Measurements from ENCODE around the gene DHRS9. TPM values are rescaled to one million over a fixed set of nuclear protein-coding genes. Genes with fewer than 3 reads are reported as not detected.

DHRS9 gene
- total RNA-seq, 1 experiment from 2014 or later, result 0.21 TPM

DNA sequence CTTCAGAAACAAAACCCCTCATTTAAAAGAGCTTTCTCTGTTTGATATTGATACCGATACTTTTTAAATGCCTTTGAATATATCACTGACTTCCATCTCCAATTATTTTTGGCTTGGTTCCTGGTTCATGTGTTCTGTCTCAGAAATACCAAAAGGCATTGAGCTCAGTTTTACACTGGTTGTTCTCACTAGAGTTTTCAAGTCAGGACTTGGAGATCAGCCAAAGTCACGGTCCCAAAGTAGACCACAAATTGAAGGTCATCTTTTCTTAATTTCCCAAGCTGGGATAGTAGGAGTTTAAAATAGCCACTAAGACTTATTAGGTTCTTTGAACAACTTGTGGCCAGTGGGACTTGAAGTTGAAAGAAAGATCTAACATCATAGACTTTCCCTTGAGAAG, 24.2 kb downstream of the DHRS9 start:
- no peak for DNase-seq (ENCODE audit: low read depth)

DNA sequence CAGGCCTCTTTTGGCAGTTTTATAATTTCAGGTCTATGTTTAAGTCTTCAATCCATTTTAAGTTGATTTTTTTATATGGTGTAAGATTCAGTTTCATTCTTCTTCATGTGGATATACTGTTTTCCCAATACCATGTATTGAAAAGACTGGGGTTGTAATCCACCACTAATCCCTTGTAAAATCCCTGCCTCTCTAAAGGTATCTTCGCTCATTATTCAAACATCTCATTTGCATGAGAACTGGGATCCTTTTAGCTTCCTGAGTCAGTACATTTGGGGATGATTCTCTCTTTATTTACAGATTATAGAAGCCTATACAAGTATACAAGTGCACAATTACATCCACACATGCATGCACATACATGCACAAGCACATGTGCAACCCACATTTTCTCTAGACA, 25.3 kb downstream of the DHRS9 start:
- DNase-seq (ENCODE audit: low read depth), result no peak

DNA sequence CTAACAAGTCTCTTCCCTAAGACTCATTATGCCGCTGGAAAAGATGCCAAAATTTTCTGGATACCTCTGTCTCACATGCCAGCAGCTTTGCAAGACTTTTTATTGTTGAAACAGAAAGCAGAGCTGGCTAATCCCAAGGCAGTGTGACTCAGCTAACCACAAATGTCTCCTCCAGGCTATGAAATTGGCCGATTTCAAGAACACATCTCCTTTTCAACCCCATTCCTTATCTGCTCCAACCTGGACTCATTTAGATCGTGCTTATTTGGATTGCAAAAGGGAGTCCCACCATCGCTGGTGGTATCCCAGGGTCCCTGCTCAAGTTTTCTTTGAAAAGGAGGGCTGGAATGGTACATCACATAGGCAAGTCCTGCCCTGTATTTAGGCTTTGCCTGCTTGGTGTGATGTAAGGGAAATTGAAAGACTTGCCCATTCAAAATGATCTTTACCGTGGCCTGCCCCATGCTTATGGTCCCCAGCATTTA, 26.3 kb downstream of the DHRS9 start:
- DNase-seq (ENCODE audit: low read depth), result peak; percentile 94

DNA sequence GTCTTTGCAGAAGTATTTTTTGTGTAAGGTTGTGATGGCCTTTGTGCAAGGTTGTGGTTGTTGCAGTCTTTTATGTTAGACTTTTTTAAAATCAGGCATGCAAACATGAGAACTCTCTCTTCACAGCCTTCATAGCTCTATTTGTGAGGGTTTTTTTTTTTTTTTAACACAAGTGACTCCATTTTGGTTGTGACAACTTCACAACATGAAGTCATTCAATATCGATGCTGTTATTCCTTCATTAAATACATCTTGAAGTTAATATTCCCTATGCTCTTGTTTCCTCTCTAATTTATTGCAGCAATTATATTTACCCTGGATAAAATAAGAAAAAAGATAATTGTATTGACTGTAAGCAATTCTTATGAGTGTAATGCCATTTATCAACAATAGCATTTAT, 35.5 kb downstream of the DHRS9 start:
- DNase-seq (ENCODE audit: low read depth), result no peak

DNA sequence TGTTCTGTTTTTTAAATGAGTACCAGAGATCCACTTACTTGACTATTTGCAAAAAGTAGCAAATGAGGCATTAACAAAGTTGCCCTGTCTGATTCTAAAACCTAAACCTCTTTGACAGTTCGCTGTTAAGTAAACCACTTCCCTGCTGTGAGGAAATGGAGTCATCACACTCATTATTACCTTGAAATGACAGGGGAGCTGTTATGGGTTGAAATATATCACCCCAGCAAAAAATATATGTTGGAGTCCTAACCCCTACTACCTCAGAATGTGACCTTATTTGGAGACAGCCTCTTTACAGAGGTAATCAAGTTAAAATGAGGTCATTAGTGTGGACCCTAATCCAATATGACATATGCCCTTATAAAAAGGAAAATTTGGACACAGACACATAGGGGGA, 36.1 kb downstream of the DHRS9 start:
- no peak for DNase-seq (ENCODE audit: low read depth)

DNA sequence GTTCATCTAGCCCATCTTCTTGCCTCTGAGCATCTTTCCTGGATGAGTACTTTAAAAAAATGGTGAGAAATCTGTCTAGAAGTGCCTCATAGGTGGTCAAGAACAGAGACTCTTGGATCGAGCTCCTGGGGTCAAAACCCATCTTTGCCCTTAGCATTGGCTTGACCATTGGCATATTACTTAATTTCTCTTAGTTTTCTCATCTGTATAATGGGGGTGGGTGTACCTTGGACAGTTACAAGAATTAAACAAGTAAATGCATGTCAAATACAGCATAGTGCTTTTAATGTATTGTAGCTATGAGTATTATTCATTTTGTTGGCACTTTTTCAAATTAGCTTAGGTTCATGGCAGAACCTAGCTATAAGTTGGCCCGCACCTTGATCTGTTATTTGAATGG, 36.8 kb downstream of the DHRS9 start:
- no peak for DNase-seq (ENCODE audit: low read depth)

DNA sequence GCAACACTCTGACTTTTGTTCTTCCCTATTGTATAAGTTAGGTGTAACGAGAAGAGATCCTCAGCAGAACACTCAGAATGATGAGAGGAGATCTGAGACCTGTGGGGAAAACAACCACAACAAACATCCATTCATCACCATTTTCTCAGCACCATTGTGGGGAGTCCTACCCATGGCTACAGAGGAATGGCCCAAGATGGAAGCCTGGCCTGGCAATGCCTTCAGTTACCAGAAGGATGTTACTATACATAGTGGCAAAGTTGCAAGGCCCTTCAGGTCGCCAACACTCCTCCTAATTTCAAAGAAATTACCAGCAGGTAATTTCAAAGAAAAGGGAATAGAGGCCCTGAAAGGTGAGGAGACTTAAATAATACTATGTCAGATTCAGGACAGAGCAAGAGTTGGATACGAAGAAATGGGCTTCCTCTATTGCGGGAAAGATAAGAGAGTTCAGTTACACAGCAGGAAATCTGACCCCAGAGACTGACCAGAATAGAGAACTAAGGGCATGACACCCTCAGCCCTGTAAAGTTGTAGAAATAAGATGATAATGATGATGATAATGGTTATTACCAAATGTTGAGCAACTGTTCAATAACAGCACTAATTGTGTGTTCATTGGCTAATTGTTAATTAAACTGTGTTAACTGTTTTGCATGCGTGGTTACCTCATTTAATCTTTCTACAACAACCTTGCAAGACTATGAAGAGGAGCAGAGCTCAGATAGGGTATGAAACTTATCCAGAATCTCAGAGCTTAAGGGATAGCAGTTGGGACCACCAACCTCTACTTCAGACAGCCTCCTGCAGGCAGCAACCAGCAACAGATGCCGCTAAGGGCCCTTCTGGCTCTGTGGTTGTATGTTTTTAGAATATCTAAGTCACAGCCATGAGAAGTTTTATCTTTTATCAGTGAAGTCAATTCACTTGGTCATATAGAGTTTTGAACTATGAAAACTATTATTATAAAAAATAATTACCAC, 37.5 kb downstream of the DHRS9 start:
- DNase-seq (ENCODE audit: low read depth), result no peak

DNA sequence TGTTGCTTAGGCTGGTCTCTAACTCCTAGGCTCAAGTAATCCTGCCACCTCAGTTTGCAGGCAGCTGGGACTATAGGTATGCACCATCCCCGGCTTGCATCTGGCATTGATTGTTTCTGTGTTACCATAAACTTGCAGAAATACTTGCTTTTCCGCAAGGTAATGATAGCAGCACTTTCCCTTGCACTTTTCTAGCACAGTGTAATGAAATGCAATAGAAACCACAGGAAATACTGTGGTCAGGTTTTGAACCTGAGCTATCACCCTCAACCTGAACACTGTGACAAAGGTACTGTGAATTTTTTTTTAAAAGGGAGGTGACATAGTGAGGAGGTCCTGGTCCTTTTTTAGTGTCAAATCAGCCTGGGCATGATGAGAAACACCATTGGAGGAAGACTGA, 38.3 kb downstream of the DHRS9 start:
- DNase-seq (ENCODE audit: low read depth), result no peak

DNA sequence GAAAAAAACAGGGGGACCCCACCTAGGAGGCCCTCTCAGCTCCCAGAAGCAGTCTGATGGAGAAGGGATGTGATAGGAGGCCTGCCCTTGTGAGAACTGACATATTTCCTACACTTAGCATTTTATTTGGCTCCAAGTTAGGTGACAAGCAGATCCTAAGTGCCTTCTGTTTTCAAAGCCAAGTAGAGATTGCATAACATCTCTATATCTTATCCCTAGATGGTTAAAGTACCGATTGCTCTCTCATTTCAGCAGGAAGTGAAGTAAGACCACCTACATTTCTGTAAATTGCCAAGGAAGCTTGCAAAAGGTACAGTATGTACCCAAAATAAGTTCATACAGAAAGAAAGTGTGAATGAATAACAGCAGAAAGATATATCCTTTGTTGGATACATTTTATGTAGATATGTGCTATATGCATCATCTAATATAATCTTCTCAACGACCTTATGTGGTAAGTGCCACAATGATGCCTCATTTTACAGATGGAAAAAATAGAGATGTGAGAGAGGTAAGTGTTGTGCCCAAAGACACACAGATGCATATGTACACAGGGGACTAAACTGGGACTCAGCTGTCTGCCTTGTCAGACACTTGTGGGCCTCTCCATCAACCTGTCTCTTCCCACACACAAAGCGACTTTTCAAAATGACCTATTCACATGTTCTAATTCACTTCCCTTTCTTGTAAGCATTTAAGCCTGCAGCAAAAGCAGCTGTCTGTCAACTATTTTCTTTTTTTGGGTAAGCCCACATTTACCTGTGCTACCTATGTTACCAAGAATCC, 38.9 kb downstream of the DHRS9 start:
- no peak for DNase-seq (ENCODE audit: low read depth)

DNA sequence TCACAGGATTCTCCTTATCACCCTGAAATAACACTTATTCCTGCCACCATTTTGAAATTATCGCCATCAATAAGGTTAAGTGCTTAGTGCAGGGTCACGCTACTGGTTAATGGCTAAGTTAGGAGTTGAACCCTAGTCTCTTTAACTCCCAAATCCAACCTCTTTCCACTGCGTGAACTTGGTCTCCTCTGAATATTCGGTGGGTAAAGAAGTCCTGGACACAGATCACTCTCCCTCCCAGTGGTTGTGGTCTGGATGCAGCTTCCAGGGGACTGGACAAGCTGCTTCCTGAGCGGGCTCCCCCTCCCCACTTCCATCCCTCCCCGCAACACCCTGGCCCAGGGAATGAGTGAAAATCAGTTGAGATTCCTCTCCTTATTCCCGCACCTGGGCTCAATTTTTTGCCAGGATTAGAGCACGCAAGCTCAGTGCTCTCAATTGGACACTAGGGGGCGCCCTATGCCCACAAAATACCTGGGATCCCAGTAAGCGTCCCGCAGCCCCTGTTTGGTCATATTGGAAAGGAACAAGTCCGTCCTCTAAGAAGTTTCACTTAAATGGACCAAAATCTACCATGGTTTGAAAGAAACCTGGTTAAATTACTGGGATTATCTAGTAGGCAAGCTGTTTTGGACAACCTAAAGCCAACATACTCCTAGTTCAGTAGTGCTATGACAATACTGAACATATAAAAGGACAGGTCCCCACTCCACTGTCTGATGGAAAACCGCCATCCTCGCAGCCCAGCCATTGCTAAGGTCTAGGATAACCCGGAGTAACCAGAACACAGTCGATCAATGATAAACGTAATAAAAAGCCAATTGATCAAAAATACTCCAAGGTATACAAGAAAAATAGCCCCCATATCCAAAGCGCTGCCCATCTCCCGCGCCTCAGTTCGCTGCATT, 40.4 kb downstream of the DHRS9 start:
- peak; percentile 61 for DNase-seq (ENCODE audit: low read depth)

DNA sequence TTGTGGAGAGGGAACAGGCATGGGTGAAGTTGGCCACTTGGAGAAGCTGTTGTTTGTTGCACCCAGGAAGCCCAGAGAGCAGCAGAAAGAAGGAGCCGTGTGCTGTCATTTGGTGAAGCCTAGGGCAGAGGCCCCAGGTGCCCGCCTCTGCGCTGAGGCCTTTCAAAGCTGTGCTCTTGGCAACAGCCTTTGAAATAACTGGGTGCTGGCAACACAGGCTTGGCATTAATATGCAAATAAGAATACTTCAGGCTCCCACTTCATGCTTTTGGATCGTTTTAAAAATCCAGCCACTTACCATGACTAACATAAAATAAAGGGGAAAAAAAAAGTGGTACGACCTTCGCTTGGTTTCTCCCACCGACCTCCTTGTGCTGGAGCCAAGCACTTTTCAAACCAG, 41.1 kb downstream of the DHRS9 start:
- DNase-seq (ENCODE audit: low read depth), result no peak

- DNase-seq (ENCODE audit: low read depth), result no peak
Measured at GRCh38 chr2:169110916-169111315, 41.6 kb downstream of the DHRS9 start.

GRCh38 chr2:169112841-169113240, 43.5 kb downstream of the DHRS9 start:
- DNase-seq (ENCODE audit: low read depth), result no peak

GRCh38 chr2:169114056-169114455, 44.7 kb downstream of the DHRS9 start:
- no peak for DNase-seq (ENCODE audit: low read depth)

DNA sequence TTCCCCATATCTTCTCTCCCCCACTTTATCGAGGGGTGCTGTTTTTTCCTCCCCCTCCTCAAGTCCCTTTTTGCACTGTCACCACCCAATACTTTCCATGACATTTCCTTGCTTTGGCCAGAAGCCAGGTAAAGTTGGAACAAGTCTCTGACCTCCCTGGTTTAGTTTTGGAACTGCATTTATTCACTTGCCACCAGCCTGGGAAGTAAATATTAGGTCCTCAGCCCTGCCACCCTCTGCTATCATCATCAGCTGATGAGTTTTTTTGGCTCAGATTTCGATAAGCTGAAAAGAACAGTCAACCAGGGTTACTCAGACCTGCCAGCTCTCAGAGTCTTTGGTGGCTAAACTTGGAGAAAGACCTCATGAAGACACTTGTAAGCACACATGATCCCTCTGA, 47.0 kb downstream of the DHRS9 start:
- DNase-seq (ENCODE audit: low read depth), result no peak

- no peak for DNase-seq (ENCODE audit: low read depth)
Measured at GRCh38 chr2:169116993-169117392, 47.6 kb downstream of the DHRS9 start.

GRCh38 chr2:169118060-169118459, 48.7 kb downstream of the DHRS9 start:
- DNase-seq (ENCODE audit: low read depth), result no peak

DNA sequence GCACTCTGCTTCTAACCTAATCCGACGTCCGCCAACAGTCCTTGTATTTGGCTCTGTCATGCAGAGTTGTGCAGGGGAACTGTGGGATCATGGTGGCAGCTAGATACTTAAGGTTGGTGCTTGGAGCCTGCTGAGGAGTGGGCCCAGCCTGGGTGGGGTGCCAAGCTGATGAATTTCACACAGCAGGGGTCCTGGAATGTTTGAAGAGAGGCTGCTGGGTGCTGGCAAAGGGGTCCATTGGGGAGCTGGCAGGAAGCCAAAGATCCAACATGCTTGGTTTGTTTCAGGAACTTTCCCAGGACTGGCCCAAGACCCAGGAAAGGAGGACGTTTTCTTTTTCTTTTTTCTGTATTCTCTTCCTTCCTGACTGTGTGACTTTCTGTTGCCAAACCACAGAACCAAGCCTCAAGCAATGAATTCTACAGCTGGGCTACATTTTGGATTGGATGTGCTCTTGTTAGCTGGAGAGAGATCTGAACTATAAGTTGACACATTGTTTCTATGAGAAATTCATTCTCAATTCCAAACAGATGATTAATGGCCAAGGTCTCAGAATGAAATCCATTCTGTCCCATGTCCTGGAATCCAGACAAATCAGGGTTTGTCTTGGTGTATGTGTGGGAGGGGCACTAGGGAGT, 49.9 kb downstream of the DHRS9 start:
- peak; percentile 10 for DNase-seq (ENCODE audit: low read depth)

DNA sequence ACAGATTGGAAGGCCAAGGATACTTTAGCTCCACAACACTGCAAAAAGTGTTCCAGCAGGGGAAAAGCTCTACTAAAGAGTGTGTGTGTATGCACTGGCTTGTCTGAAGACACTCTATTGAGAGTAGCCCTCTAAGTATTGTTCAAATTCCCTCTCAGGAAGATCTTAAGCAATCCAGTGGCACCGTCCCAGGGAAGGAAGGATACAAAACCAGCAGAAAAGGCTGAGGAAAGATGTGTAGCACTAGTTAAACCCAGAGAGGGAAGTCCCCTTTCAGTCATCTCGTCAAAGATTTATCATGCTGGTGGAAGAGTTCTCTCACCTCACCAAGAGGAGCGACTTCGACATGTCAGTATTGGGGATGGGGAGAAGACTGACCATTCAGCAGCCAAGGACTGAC, 50.5 kb downstream of the DHRS9 start:
- no peak for DNase-seq (ENCODE audit: low read depth)

GRCh38 chr2:169129703-169130243, 60.4 kb downstream of the DHRS9 start:
- no peak for DNase-seq (ENCODE audit: low read depth)

Data from HT1080 (cell line).